HepG2 (cell line): Measurements from ENCODE around the gene PDLIM5. TPM values are rescaled to one million over a fixed set of nuclear protein-coding genes. Genes with fewer than 3 reads are reported as not detected.
"Not testable (repeated sequence)": the region's sequence is repeated elsewhere in the genome, so short reads cannot be mapped to it uniquely, and the experiment has no call there.

Experiments used
- ATAC-seq: fragments of 200-7000 bp; cut with Tn5 transposase; 3 replicates; pipeline ENCODE4 v1.9.1; 2020; ENCODE audit warnings: mild to moderate bottlenecking, moderate library complexity
- BruUV-seq: library from RNA; stranded (reverse); fragments of 400-500 nt; replicated peaks from 2 replicates; lab custom pipeline; 2021; lab: Mats Ljungman, UMichigan
- CTCF ChIA-PET: fragments of 300-600 bp; formaldehyde crosslinking; extraction: SDS; loops from one replicate; lab custom pipeline; 2021; ENCODE audit warnings: low total read pairs, inconsistent platforms, low intra/inter-chr PET ratio; lab: Yijun Ruan, JAX
- POLR2A ChIA-PET: fragments of 350-600 bp; sonication (Branson Sonifier 250); formaldehyde crosslinking; loops from one replicate; lab custom pipeline; 2020; ENCODE audit warnings: antibody characterized with exemption, inconsistent platforms; lab: Yijun Ruan, JAX
- DNase-seq: peaks from one replicate; pipeline ENCODE4 v3.0.0-alpha.2; 2015; ENCODE audit warnings: low spot score
- FAIRE-seq: peaks from 3 replicates; lab custom pipeline; 2011; peaks lifted over from hg19 to GRCh38; lab: Jason Lieb, UNC
- H2AFZ ChIP-seq: one replicate; pipeline ENCODE4 v1.6.1; 2011; ENCODE audit warnings: low read length, inconsistent platforms
- H3K27ac ChIP-seq: fragments of 300-600 bp; 3 replicates; pipeline ENCODE4 v1.8.0; 2011; ENCODE audit warnings: mixed run types, mild to moderate bottlenecking, mixed read lengths, low read length, inconsistent platforms; ENCODE audit not compliant: insufficient read depth; ENCODE audit errors: extremely low read length
- H3K27me3 ChIP-seq, 2 experiments: fragments of 200-600 bp in 1 of 2; 2 replicates in 1 of 2; 3 replicates in 1 of 2; pipeline versions ENCODE4 v1.6.0 to v1.8.0; 2011; ENCODE audit warnings: low read length in 2 of 2, mild to moderate bottlenecking in 2 of 2, moderate library complexity in 2 of 2, inconsistent platforms in 1 of 2; ENCODE audit not compliant: insufficient read depth in 2 of 2, control insufficient read depth in 1 of 2
- H3K36me3 ChIP-seq, 2 experiments: fragments of 200-600 bp in 1 of 2; replicated peaks in 1 of 2; 2 replicates in 1 of 2; 3 replicates in 1 of 2; pipeline versions ENCODE4 v1.5.1 to v1.8.0; 2011; ENCODE audit warnings: low read length in 2 of 2, inconsistent platforms in 1 of 2; ENCODE audit not compliant: insufficient read depth in 2 of 2, control insufficient read depth in 1 of 2
- H3K4me1 ChIP-seq: 2 replicates; pipeline ENCODE4 v1.5.1; 2012; ENCODE audit warnings: low read length, inconsistent platforms; ENCODE audit not compliant: insufficient read depth
- H3K4me2 ChIP-seq: 2 replicates; pipeline ENCODE4 v1.6.0; 2011; ENCODE audit warnings: low read depth, low read length, inconsistent platforms
- H3K4me3 ChIP-seq, 3 experiments: fragments of 200-600 bp in 1 of 3; sonication (generic), shearing (Covaris generic) in 1 of 3; replicated peaks in 1 of 3; 2 replicates each; pipeline ENCODE4 v1.5.1; 2011 to 2016; ENCODE audit warnings: low read length in 3 of 3, inconsistent platforms in 2 of 3, low read depth in 2 of 3, mild to moderate bottlenecking in 2 of 3, control low read depth in 1 of 3, mixed read lengths in 1 of 3; ENCODE audit not compliant: insufficient read depth in 1 of 3
- H3K79me2 ChIP-seq: one replicate; pipeline ENCODE4 v1.6.1; 2011; ENCODE audit warnings: low read length, inconsistent platforms; ENCODE audit not compliant: insufficient read depth
- H3K9ac ChIP-seq: 2 replicates; pipeline ENCODE4 v1.6.0; 2011; ENCODE audit warnings: mild to moderate bottlenecking, low read depth, low read length, inconsistent platforms; ENCODE audit not compliant: insufficient read depth
- H3K9me3 ChIP-seq: 2 replicates; pipeline ENCODE4 v1.5.1; 2012; ENCODE audit warnings: mild to moderate bottlenecking, low read length
- H4K20me1 ChIP-seq: 2 replicates; pipeline ENCODE4 v1.6.0; 2011; ENCODE audit warnings: inconsistent platforms, mild to moderate bottlenecking, low read length, moderate library complexity; ENCODE audit not compliant: insufficient read depth
- E2F1 ChIP-seq: sonication (generic); formaldehyde crosslinking; IDR thresholded peaks from 2 replicates; pipeline ENCODE4 v1.5.0; 2020; ENCODE audit warnings: missing genetic modification reagents
- EZH2 ChIP-seq: conservative IDR thresholded peaks from 2 replicates; pipeline ENCODE4 v1.6.1; 2012; ENCODE audit warnings: mild to moderate bottlenecking, low read depth, low read length, moderate library complexity
- GABPB1 ChIP-seq: IDR thresholded peaks from 2 replicates; pipeline ENCODE4 v1.6.1; 2016; ENCODE audit warnings: mild to moderate bottlenecking, missing genetic modification reagents, moderate library complexity, missing compliant biosample characterization
- ISL2 ChIP-seq: sonication (generic); formaldehyde crosslinking; IDR thresholded peaks from 2 replicates; pipeline ENCODE4 v1.5.0; 2020; ENCODE audit warnings: missing genetic modification reagents
- KLF16 ChIP-seq, 2 experiments: sonication (generic) in 1 of 2; formaldehyde crosslinking in 1 of 2; IDR thresholded peaks; 2 replicates each; pipeline versions ENCODE4 v1.6.1 to v1.8.0; 2016 to 2023; ENCODE audit warnings: missing genetic modification reagents in 2 of 2, missing compliant biosample characterization in 1 of 2
- PRPF4 ChIP-seq: fragments of 200-400 bp; formaldehyde crosslinking; IDR thresholded peaks from 2 replicates; pipeline ENCODE4 v1.6.1; 2016; ENCODE audit warnings: low read length, low read depth; ENCODE audit not compliant: poor library complexity, severe bottlenecking
- SMAD3 ChIP-seq: sonication (generic); formaldehyde crosslinking; IDR thresholded peaks from 2 replicates; pipeline ENCODE4 v1.4.0; 2020; ENCODE audit warnings: missing genetic modification reagents
- SP1 ChIP-seq, 2 experiments: fragments of 450-650 bp in 1 of 2; sonication (generic) in 1 of 2; formaldehyde crosslinking in 1 of 2; IDR thresholded peaks; 2 replicates each; pipeline versions ENCODE4 v1.4.0 to v1.6.1; 2016 to 2020; ENCODE audit warnings: missing genetic modification reagents in 1 of 2
- SRSF4 ChIP-seq: fragments of 200-400 bp; formaldehyde crosslinking; IDR thresholded peaks from one replicate; pipeline ENCODE4 v1.6.1; 2018; ENCODE audit warnings: mild to moderate bottlenecking, low read depth, low read length, moderate library complexity; ENCODE audit not compliant: poor library complexity, severe bottlenecking
- THAP11 ChIP-seq: IDR thresholded peaks from 2 replicates; pipeline ENCODE4 v1.6.1; 2016; ENCODE audit warnings: missing biosample characterization, missing genetic modification reagents
- ZBTB20 ChIP-seq: sonication (generic); formaldehyde crosslinking; IDR thresholded peaks from 2 replicates; pipeline ENCODE4 v1.8.1; 2023; ENCODE audit warnings: missing genetic modification reagents, low read depth, mild to moderate bottlenecking, borderline replicate concordance
- ZFP90 ChIP-seq: sonication (generic); formaldehyde crosslinking; IDR thresholded peaks from 2 replicates; pipeline ENCODE4 v1.8.0; 2022; ENCODE audit warnings: missing genetic modification reagents, mild to moderate bottlenecking, inconsistent platforms, borderline replicate concordance
- ZNF10 ChIP-seq: sonication (generic); formaldehyde crosslinking; IDR thresholded peaks from 2 replicates; pipeline ENCODE4 v1.4.0; 2020; ENCODE audit warnings: mild to moderate bottlenecking, low read depth, missing genetic modification reagents, borderline replicate concordance
- ZNF224 ChIP-seq: sonication (generic); formaldehyde crosslinking; IDR thresholded peaks from 2 replicates; pipeline ENCODE4 v1.5.0; 2020; ENCODE audit warnings: mild to moderate bottlenecking, missing genetic modification reagents
- ZNF367 ChIP-seq: sonication (generic); formaldehyde crosslinking; IDR thresholded peaks from 2 replicates; pipeline ENCODE4 v1.4.0; 2020; ENCODE audit warnings: missing genetic modification reagents, borderline replicate concordance
- WGBS: methylation state at CpG from one replicate; pipeline ENCODE4 v1.1.6; 2017; ENCODE audit warnings: low lambda C conversion rate; 5-methylcytosine and 5-hydroxymethylcytosine counted together
- in situ Hi-C: cut with HindIII; loops from 2 replicates; pipeline ENCODE4 v1.10.0; 2017; ENCODE audit warnings: low pct_unique_long_range_greater_than_20kb; ENCODE audit not compliant: extremely low pct_ligation_motif_present
- intact Hi-C: fragments of 100-400 bp; cut with micrococcal nuclease; formaldehyde crosslinking; loops from one replicate; pipeline ENCODE4 v1.10.0; 2022; ENCODE audit not compliant: unreplicated experiment
- polyA plus RNA-seq, 8 experiments: library from polyadenylated mRNA; depleted of rRNA in 3 of 8; stranded (reverse) in 7 of 8; unstranded in 1 of 8; fragments of >200 nt; fragmentation: Illumina TruSeq in 4 of 8; extraction: Trizol in 4 of 8; gene quantifications; 2 replicates each; pipeline versions ENCODE4 v1.2.1 to v1.2.3, GENCODE V29; 2011 to 2016; ENCODE audit warnings: low read depth in 4 of 8, missing spikeins in 1 of 8, mixed read lengths in 1 of 8; ENCODE audit not compliant: insufficient read depth in 1 of 8
- total RNA-seq, 5 experiments: library from RNA; depleted of rRNA; stranded (reverse); fragments of >200 nt; fragmentation: Illumina TruSeq; extraction: Trizol; gene quantifications; 2 replicates each; pipeline ENCODE4 v1.2.3, GENCODE V29; 2016; ENCODE audit warnings: low read depth in 1 of 5
- TF ChIP-seq, protein P1 (sequence below): sonication (generic); formaldehyde crosslinking; IDR thresholded peaks from 2 replicates; pipeline ENCODE4 v1.4.0; 2020; ENCODE audit warnings: mild to moderate bottlenecking, missing genetic modification reagents

The PDLIM5 gene
- total and polyA plus RNA-seq, 2 of the 13 experiments (the other 11 are each of a cell fraction or from before 2014, with no cell fraction given), result 52.8 to 119 TPM

GRCh38 chr4:94451695-94452475 is at the start of gene PDLIM5 (continued):
- TF ChIP-seq SRSF4, result no peak
- peak; percentile 67 for TF ChIP-seq ISL2 (CRISPR knock-in tag)
- TF ChIP-seq PRPF4, result no peak
- TF ChIP-seq E2F1, result 0 out of 2 replicates have a peak, but pooled peaks have one; percentile 17
- TF ChIP-seq ZFP90 (CRISPR knock-in tag), result no peak
- peak; percentile 66; the same call in 1 of the 2 replicates for TF ChIP-seq THAP11
- no peak for TF ChIP-seq ZNF10
- 0 out of 2 replicates have a peak, but pooled peaks have one; percentile 34 for TF ChIP-seq SMAD3
- TF ChIP-seq, protein P1, sequence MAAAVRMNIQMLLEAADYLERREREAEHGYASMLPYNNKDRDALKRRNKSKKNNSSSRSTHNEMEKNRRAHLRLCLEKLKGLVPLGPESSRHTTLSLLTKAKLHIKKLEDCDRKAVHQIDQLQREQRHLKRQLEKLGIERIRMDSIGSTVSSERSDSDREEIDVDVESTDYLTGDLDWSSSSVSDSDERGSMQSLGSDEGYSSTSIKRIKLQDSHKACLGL, result no peak
- TF ChIP-seq ZNF367, result no peak
- TF ChIP-seq EZH2, result no peak
- peak in 1 of 2 experiments; percentile 92; a peak in 2 of 4 replicates for TF ChIP-seq KLF16 (CRISPR knock-in tag; IDR thresholded peaks at IDR 0.05)
- peak; percentile 91 for TF ChIP-seq GABPB1 (CRISPR knock-in tag)
- TF ChIP-seq ZNF224 (CRISPR knock-in tag), result no peak
- TF ChIP-seq ZBTB20 (CRISPR knock-in tag), result no peak; the same call in 1 of the 2 replicates
- no peak for TF ChIP-seq SP1 (IDR thresholded peaks at IDR 0.05)
- TF ChIP-seq SP1 (CRISPR knock-in tag; IDR thresholded peaks at IDR 0.05), result peak; percentile 71

- CTCF ChIA-PET, H4K20me1 ChIP-seq, BruUV-seq, in situ Hi-C loops, ATAC-seq, H3K4me1 ChIP-seq, H3K27ac ChIP-seq, FAIRE-seq, intact Hi-C loops, H3K27me3 ChIP-seq, H3K9ac ChIP-seq, DNase-seq, H3K9me3 ChIP-seq, POLR2A ChIA-PET, H3K79me2 ChIP-seq, H3K36me3 ChIP-seq, H2AFZ ChIP-seq, H3K4me2 ChIP-seq, H3K4me3 ChIP-seq: not testable (repeated sequence)
- 64% methylated on average over 4 of the region's 4 CpGs for WGBS
These were observed 49.3 kb upstream of the PDLIM5 start for GRCh38 chr4:94402439-94402838.
